Activated naive CD8-positive, alpha-beta T cell treated with anti-CD3 and anti-CD28 coated beads for 36 hours (primary cell): Measurements from ENCODE around the gene TBC1D10A. TPM values are rescaled to one million over a fixed set of nuclear protein-coding genes. Genes with fewer than 3 reads are reported as not detected.

ENCODE experiments used
- DNase-seq: peaks from one replicate; pipeline ENCODE4 v3.0.0; 2021
- H3K27ac Mint-ChIP-seq: one replicate; pipeline ENCODE4 v1.8.0; 2022; ENCODE audit warnings: mild to moderate bottlenecking, moderate library complexity, mixed read lengths
- H3K27me3 Mint-ChIP-seq: one replicate; pipeline ENCODE4 v1.8.0; 2022; ENCODE audit warnings: mild to moderate bottlenecking, mixed read lengths
- H3K36me3 Mint-ChIP-seq: one replicate; pipeline ENCODE4 v1.8.0; 2021; ENCODE audit warnings: mild to moderate bottlenecking, mixed read lengths
- H3K4me1 Mint-ChIP-seq: one replicate; pipeline ENCODE4 v1.8.0; 2021; ENCODE audit warnings: mixed read lengths
- H3K4me3 Mint-ChIP-seq: one replicate; pipeline ENCODE4 v1.8.0; 2022; ENCODE audit warnings: mild to moderate bottlenecking, moderate library complexity, mixed read lengths
- H3K9me3 Mint-ChIP-seq: one replicate; pipeline ENCODE4 v1.8.0; 2022; ENCODE audit warnings: mixed read lengths
- total RNA-seq, 2 experiments: library from RNA; stranded (reverse); gene quantifications; one replicate each; pipeline ENCODE4 v1.2.3, GENCODE V29; 2021

Gene TBC1D10A
- total RNA-seq, 2 experiments from 2014 or later = 13.0 to 14.4 TPM

DNA sequence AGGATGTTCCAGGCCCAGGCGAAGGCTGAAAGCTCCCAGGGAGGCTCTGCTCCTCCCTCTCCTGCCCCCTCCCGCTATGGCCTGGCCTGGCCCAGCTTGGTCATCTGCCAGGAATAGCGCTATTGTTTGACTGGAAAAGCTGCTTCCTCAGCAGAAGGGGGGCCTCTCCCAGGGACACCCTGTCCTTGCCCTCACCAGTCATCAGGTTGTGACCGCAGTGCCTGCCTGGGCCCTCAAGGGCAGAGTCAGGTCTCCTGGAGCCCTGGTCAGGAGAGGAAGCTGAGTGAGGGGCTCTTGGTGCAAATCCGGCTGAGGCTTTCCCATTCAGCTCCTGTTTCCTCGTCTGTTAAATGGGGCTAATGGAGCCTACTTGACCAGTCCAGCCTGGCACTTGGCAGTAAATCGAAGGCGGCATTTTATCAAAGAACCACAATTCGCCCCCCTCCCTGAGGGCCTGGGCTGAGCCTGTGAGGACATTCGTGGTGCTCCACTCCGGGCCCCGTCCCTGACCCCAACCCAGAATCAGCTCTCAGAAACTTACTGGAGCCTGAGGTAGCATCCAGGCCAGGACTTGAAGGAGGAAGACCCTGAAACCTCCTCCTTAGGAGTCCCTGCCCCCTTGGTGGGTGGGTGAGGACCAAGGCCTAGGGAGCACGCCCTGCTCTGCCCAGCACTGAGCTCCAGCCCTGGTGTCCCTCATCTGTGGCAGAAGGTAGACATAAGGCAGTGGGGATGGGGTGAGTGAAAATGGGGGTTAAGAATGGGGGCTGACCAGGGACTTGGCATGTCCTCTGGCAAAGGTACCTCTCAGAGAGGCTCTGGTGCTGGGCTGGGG lies 35.5 kb downstream of the TBC1D10A start:
- Mint-ChIP-seq H3K36me3 (no peaks in the 10 kb centered on the region), H3K4me3 (no peak overlapping the region), H3K4me1 (peaks cover 39% of the 10 kb centered on the region), H3K27ac (peak overlapping the region; percentile 42), H3K27me3 (no peaks in the 10 kb centered on the region), H3K9me3 (no peaks in the 10 kb centered on the region)
- no peak for DNase-seq

GRCh38 chr22:30290342-30291057 lies 36.2 kb downstream of the TBC1D10A start:
- H3K27ac Mint-ChIP-seq = peak overlapping the region; percentile 42
- no peaks in the 10 kb centered on the region for H3K27me3 Mint-ChIP-seq
- peak overlapping the region; percentile 78 for H3K4me3 Mint-ChIP-seq
- H3K9me3 Mint-ChIP-seq = no peaks in the 10 kb centered on the region
- no peaks in the 10 kb centered on the region for H3K36me3 Mint-ChIP-seq
- peaks cover 31% of the 10 kb centered on the region for H3K4me1 Mint-ChIP-seq
- DNase-seq = no peak

GRCh38 chr22:30289980-30290313 lies 36.8 kb downstream of the TBC1D10A start:
- H3K9me3 Mint-ChIP-seq = no peaks in the 10 kb centered on the region
- peaks cover 28% of the 10 kb centered on the region for H3K4me1 Mint-ChIP-seq

DNA sequence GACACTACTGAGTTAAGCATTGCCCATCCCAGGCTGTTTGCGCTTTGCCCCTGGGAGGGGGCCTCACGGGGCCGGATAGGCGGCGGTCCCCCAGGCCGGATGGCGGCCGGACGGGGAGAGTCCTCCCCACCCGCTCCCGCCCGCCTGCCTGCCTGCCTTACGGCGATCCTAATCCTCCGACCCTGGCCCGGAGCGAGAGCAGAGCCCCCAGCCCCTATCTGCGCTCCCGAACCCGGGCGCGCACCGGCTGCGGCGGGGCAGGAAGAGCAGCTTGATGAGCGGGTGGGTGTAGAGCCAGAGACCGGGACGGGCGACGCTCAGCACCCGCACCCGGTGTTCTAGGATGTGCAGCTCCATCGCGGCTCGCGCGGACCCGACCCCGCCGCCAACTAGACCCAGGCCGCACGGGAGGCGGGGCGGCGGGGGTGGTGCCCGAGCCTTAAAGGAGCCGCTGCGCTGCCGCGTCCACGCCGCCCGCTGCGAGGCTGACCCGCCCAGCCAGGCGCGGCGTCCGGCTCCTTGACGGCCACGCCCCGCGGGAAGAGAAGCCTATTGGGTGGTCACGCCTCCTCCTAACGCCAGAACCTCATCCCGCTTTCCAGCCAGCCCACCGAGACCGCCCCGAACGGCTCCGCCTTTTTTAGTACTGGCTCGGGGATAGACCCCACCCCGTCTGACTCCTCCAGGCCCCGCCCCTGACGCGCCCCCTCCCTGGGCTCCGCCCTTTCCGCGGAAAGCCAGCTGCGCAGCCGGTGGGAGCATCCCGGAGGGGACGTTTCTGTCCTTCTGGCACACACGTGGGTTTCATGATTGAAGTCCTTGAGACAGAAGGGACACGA lies 37.4 kb downstream of the TBC1D10A start, which contains the start of gene CASTOR1:
Gene CASTOR1 (minus strand): TSS at position 365 of the 839 bp plus-strand sequence. CDS start 8 bp downstream, at position 357.
- H3K36me3 Mint-ChIP-seq = no peaks in the 10 kb centered on the region
- DNase-seq = peak; percentile 89
- no peaks in the 10 kb centered on the region for H3K9me3 Mint-ChIP-seq
- H3K27me3 Mint-ChIP-seq = no peaks in the 10 kb centered on the region
- H3K27ac Mint-ChIP-seq = peak within 1 kb of the TSS; percentile 42
- H3K4me3 Mint-ChIP-seq = peak within 1 kb of the TSS; percentile 78
- H3K4me1 Mint-ChIP-seq = peaks cover 27% of the 10 kb centered on the region

More at GRCh38 chr22:30289980-30290313, 36.8 kb downstream of the TBC1D10A start:
- no peaks in the 10 kb centered on the region for H3K36me3 Mint-ChIP-seq
- peak overlapping the region; percentile 42 for H3K27ac Mint-ChIP-seq
- peak overlapping the region; percentile 78 for H3K4me3 Mint-ChIP-seq
- DNase-seq = no peak
- H3K27me3 Mint-ChIP-seq = no peaks in the 10 kb centered on the region

DNA sequence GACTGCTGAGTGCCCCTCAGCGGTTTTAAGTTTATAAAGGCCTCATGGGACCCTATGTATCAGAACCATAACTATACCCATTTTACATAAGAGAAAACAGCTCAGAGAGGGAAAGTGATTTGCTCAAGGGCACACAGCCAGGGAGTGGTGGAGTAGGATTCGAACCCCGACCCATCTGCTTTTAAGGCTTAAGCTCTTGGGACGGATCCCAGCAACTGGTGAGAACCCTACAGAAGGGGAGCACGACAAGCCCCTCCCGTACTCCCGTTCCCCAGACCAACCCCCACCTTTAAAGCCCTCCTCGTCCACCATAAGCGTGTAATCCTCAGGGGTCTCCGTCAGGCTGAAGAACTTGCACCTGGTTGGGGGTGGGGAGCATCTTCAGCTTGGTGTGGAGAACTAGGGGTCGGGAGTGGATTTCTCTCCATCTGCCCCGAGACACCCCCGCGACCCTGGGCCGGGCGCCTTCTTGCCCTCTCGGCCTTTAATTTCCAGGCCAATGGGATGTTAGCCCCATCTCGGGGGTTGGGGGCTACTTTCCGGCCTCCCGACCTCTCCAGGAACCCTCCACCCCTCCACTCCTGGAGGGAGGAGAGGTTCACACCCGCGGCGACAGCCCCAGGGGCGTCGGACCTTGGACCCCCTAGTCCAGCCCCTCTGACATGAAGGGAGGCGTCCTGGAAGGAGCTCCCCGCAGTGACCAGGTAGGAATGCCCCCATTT lies 38.2 kb downstream of the TBC1D10A start:
- no peak for DNase-seq
- H3K36me3 Mint-ChIP-seq = no peaks in the 10 kb centered on the region
- H3K27ac Mint-ChIP-seq = no peak overlapping the region
- peaks cover 21% of the 10 kb centered on the region for H3K4me1 Mint-ChIP-seq
- peak overlapping the region; percentile 78 for H3K4me3 Mint-ChIP-seq
- no peaks in the 10 kb centered on the region for H3K9me3 Mint-ChIP-seq
- no peaks in the 10 kb centered on the region for H3K27me3 Mint-ChIP-seq

- H3K27ac Mint-ChIP-seq = no peak overlapping the region
- H3K4me1 Mint-ChIP-seq = peaks cover 24% of the 10 kb centered on the region
- peak overlapping the region; percentile 62 for H3K4me3 Mint-ChIP-seq
These were observed 38.9 kb downstream of the TBC1D10A start for GRCh38 chr22:30287648-30288418.

GRCh38 chr22:30286813-30287647 lies 39.7 kb downstream of the TBC1D10A start:
- no peak overlapping the region for H3K4me3 Mint-ChIP-seq
- peaks cover 24% of the 10 kb centered on the region for H3K4me1 Mint-ChIP-seq
- no peak overlapping the region for H3K27ac Mint-ChIP-seq
- no peaks in the 10 kb centered on the region for H3K27me3 Mint-ChIP-seq
- no peaks in the 10 kb centered on the region for H3K9me3 Mint-ChIP-seq
- peak; percentile 85 for DNase-seq
- H3K36me3 Mint-ChIP-seq = no peaks in the 10 kb centered on the region

More at GRCh38 chr22:30287648-30288418, 38.9 kb downstream of the TBC1D10A start:
- H3K27me3 Mint-ChIP-seq = no peaks in the 10 kb centered on the region
- no peaks in the 10 kb centered on the region for H3K9me3 Mint-ChIP-seq
- no peaks in the 10 kb centered on the region for H3K36me3 Mint-ChIP-seq
- peak; percentile 84 for DNase-seq

- Mint-ChIP-seq H3K4me3 (no peak overlapping the region), H3K27me3 (no peaks in the 10 kb centered on the region), H3K9me3 (no peaks in the 10 kb centered on the region), H3K4me1 (peaks cover 24% of the 10 kb centered on the region), H3K36me3 (no peaks in the 10 kb centered on the region), H3K27ac (no peak overlapping the region)
- DNase-seq = no peak
These were observed 40.4 kb downstream of the TBC1D10A start for GRCh38 chr22:30286331-30286730.

GRCh38 chr22:30285846-30286200 lies 40.9 kb downstream of the TBC1D10A start:
- H3K4me3 Mint-ChIP-seq = no peak overlapping the region
- no peak overlapping the region for H3K27ac Mint-ChIP-seq
- no peak for DNase-seq
- H3K9me3 Mint-ChIP-seq = no peaks in the 10 kb centered on the region
- H3K36me3 Mint-ChIP-seq = no peaks in the 10 kb centered on the region
- no peaks in the 10 kb centered on the region for H3K27me3 Mint-ChIP-seq
- H3K4me1 Mint-ChIP-seq = peaks cover 24% of the 10 kb centered on the region

- Mint-ChIP-seq H3K9me3 (no peaks in the 10 kb centered on the region), H3K4me1 (peaks cover 19% of the 10 kb centered on the region), H3K36me3 (no peaks in the 10 kb centered on the region), H3K4me3 (no peak overlapping the region), H3K27me3 (no peaks in the 10 kb centered on the region), H3K27ac (no peak overlapping the region)
- DNase-seq = no peak
These were observed 41.4 kb downstream of the TBC1D10A start for GRCh38 chr22:30285176-30285845.

- Mint-ChIP-seq H3K9me3 (no peaks in the 10 kb centered on the region), H3K36me3 (no peaks in the 10 kb centered on the region), H3K27me3 (no peaks in the 10 kb centered on the region), H3K4me1 (peaks cover 13% of the 10 kb centered on the region), H3K4me3 (no peak overlapping the region), H3K27ac (no peak overlapping the region)
- DNase-seq = no peak
These were observed 42.1 kb downstream of the TBC1D10A start for GRCh38 chr22:30284666-30285065.

GRCh38 chr22:30284172-30284571 lies 42.6 kb downstream of the TBC1D10A start:
- DNase-seq = no peak
- H3K27ac Mint-ChIP-seq = no peak overlapping the region
- no peaks in the 10 kb centered on the region for H3K27me3 Mint-ChIP-seq
- H3K4me3 Mint-ChIP-seq = no peak overlapping the region
- H3K36me3 Mint-ChIP-seq = no peaks in the 10 kb centered on the region
- H3K4me1 Mint-ChIP-seq = peaks cover 14% of the 10 kb centered on the region
- H3K9me3 Mint-ChIP-seq = no peaks in the 10 kb centered on the region

DNA sequence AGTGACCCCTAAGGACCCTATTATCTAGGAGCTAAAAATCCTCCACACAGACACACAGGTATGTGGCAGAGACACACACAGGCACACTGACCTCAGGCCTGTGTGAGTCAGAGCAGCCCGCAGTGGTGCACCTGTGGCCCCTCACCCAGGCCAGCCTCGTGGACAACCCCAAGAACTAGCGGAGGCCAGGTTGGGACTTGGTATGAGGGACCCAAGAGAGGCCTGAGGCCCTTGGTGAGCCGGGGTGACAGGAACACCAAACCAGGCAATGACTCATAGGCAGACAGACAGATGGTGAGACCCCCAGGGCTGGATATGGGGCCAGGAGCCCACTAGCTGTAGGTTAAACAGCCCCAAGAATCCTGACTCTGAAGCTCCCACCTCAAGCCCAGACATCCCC lies 43.4 kb downstream of the TBC1D10A start:
- Mint-ChIP-seq H3K9me3 (no peaks in the 10 kb centered on the region), H3K36me3 (no peaks in the 10 kb centered on the region), H3K4me3 (no peak overlapping the region), H3K4me1 (peaks cover 13% of the 10 kb centered on the region), H3K27ac (no peak overlapping the region), H3K27me3 (no peaks in the 10 kb centered on the region)
- DNase-seq = no peak
